ENCODE data around the gene INSM2. TPM values are rescaled to one million over a fixed set of nuclear protein-coding genes. Genes with fewer than 3 reads are reported as not detected.

INSM2 gene
- total RNA-seq, 1 experiment from 2014 or later = not detected

DNA sequence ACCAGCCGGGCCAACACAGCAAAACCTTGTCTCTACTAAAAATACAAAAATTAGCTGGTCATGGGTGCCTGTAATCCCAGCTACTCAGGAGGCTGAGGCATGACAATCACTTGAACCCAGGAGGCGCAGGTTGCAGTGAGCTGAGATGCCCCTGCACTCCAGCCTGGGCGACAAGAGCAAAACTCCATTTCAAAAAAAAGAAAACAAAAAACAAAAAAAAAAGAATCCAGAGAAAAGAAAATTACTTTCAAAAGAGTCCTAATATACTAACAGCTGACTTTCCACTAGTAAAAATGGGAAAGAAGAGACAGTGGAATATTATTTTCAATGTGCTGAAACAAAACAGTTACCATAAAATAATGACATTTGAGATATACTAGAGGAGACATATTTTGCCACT lies 8.3 kb upstream of the INSM2 start:
- no peak overlapping the region for H3K4me2 ChIP-seq (ENCODE audit: low read length)
- no peaks in the 10 kb centered on the region for H3K27me3 ChIP-seq (ENCODE audit: insufficient read depth, low read length)
- no peaks in the 10 kb centered on the region for H3K9me2 ChIP-seq (ENCODE audit: insufficient read depth)
- H3K79me2 ChIP-seq (ENCODE audit: insufficient read depth, low read length) = no peaks in the 10 kb centered on the region
- ChIA-PET CTCF (no interaction called here), RAD21 (ENCODE audit: low non-redundant PET in 1 of 2, low total read pairs in 2 of 2, uncharacterized antibody in 2 of 2, unreplicated experiment in 2 of 2) (no interaction called here), POLR2A (interaction anchor here (0.7 kb wide), 1 partner anchor 400 kb away, joined by 3 read pairs; no protein-coding TSS in a partner anchor)
- no peak overlapping the region for H2AFZ ChIP-seq (ENCODE audit: low read depth, low read length, poor library complexity, severe bottlenecking)
- TF ChIP-seq ZFX (IDR thresholded peaks at IDR 0.05) = no peak
- TF ChIP-seq, protein P1, sequence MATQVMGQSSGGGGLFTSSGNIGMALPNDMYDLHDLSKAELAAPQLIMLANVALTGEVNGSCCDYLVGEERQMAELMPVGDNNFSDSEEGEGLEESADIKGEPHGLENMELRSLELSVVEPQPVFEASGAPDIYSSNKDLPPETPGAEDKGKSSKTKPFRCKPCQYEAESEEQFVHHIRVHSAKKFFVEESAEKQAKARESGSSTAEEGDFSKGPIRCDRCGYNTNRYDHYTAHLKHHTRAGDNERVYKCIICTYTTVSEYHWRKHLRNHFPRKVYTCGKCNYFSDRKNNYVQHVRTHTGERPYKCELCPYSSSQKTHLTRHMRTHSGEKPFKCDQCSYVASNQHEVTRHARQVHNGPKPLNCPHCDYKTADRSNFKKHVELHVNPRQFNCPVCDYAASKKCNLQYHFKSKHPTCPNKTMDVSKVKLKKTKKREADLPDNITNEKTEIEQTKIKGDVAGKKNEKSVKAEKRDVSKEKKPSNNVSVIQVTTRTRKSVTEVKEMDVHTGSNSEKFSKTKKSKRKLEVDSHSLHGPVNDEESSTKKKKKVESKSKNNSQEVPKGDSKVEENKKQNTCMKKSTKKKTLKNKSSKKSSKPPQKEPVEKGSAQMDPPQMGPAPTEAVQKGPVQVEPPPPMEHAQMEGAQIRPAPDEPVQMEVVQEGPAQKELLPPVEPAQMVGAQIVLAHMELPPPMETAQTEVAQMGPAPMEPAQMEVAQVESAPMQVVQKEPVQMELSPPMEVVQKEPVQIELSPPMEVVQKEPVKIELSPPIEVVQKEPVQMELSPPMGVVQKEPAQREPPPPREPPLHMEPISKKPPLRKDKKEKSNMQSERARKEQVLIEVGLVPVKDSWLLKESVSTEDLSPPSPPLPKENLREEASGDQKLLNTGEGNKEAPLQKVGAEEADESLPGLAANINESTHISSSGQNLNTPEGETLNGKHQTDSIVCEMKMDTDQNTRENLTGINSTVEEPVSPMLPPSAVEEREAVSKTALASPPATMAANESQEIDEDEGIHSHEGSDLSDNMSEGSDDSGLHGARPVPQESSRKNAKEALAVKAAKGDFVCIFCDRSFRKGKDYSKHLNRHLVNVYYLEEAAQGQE (IDR thresholded peaks at IDR 0.05; ENCODE audit: low read depth) = no peak
- TF ChIP-seq, protein P2, sequence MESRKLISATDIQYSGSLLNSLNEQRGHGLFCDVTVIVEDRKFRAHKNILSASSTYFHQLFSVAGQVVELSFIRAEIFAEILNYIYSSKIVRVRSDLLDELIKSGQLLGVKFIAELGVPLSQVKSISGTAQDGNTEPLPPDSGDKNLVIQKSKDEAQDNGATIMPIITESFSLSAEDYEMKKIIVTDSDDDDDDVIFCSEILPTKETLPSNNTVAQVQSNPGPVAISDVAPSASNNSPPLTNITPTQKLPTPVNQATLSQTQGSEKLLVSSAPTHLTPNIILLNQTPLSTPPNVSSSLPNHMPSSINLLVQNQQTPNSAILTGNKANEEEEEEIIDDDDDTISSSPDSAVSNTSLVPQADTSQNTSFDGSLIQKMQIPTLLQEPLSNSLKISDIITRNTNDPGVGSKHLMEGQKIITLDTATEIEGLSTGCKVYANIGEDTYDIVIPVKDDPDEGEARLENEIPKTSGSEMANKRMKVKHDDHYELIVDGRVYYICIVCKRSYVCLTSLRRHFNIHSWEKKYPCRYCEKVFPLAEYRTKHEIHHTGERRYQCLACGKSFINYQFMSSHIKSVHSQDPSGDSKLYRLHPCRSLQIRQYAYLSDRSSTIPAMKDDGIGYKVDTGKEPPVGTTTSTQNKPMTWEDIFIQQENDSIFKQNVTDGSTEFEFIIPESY (IDR thresholded peaks at IDR 0.05; ENCODE audit: extremely low read depth, insufficient replicate concordance, low read length) = no peak
- no peak for TF ChIP-seq CBX3 (IDR thresholded peaks at IDR 0.05; ENCODE audit: low read depth)
- no peak for TF ChIP-seq RAD21 (IDR thresholded peaks at IDR 0.05; ENCODE audit: low read depth)
- no peak for TF ChIP-seq POLR2AphosphoS5 (IDR thresholded peaks at IDR 0.05; ENCODE audit: low read depth, low read length)
- TF ChIP-seq EZH2 (IDR thresholded peaks at IDR 0.05) = no peak
- TF ChIP-seq ZNF274 (IDR thresholded peaks at IDR 0.05; ENCODE audit: low read depth, low read length) = no peak
- TF ChIP-seq CTCF (IDR thresholded peaks at IDR 0.05 in 2 of 3, conservative IDR thresholded peaks at IDR 0.05 in 1 of 3; ENCODE audit: borderline replicate concordance in 1 of 3, insufficient read depth in 1 of 3, low read depth in 2 of 3, low read length in 2 of 3) = no peak
- TF ChIP-seq SIN3A (IDR thresholded peaks at IDR 0.05; ENCODE audit: low read depth) = no peak
- TF ChIP-seq CEBPB (IDR thresholded peaks at IDR 0.05; ENCODE audit: low read depth) = no peak
- TF ChIP-seq ELF1 (IDR thresholded peaks at IDR 0.05; ENCODE audit: borderline replicate concordance, low read depth) = no peak
- no peak for TF ChIP-seq FOSL1 (IDR thresholded peaks at IDR 0.05; ENCODE audit: low read depth)
- no peak for TF ChIP-seq EGR1 (IDR thresholded peaks at IDR 0.05; ENCODE audit: low read depth)
- no peak for TF ChIP-seq POLR2A (IDR thresholded peaks at IDR 0.05; ENCODE audit: borderline replicate concordance, extremely low read depth, insufficient read depth, insufficient read length)
- TF ChIP-seq JUND (IDR thresholded peaks at IDR 0.05) = no peak
- no peaks in the 10 kb centered on the region for H3K36me3 ChIP-seq (ENCODE audit: control insufficient read depth in 1 of 2, insufficient read depth in 2 of 2, low read length in 2 of 2)
- H3K9me3 ChIP-seq (ENCODE audit: control insufficient read depth in 1 of 2, insufficient read depth in 1 of 2, low read depth in 1 of 2, low read length in 2 of 2) = no peaks in the 10 kb centered on the region
- no peaks in the 10 kb centered on the region for H3K4me1 ChIP-seq (ENCODE audit: control insufficient read depth in 1 of 2, insufficient read depth in 2 of 2, low read length in 2 of 2)
- no TSS peak for BruUV-seq (replicated peaks)
- H4K20me1 ChIP-seq (ENCODE audit: insufficient read depth) = no peaks in the 10 kb centered on the region
- H3K4me3 ChIP-seq (replicated peaks in 1 of 2; ENCODE audit: low read depth in 1 of 2, low read length in 2 of 2) = no peak overlapping the region
- intact Hi-C loops (cut with micrococcal nuclease) = no loop called here
- H3K9ac ChIP-seq (ENCODE audit: low read length) = no peak overlapping the region
- DNase-seq (ENCODE audit: low read depth, low spot score) = no peak
- H3K27ac ChIP-seq (ENCODE audit: low read depth, low read length) = no peak overlapping the region
- ATAC-seq = no peak
